Measurements from ENCODE around the gene TAOK3. TPM values are rescaled to one million over a fixed set of nuclear protein-coding genes. Genes with fewer than 3 reads are reported as not detected.

TAOK3 gene
- total RNA-seq, 2 experiments from 2014 or later = 60.5 to 64.9 TPM

GRCh38 chr12:118391424-118391823 is 18.7 kb upstream of the TAOK3 start:
- Mint-ChIP-seq H3K9me3 (ENCODE audit: low read depth) (no peaks in the 10 kb centered on the region), H3K4me3 (no peak overlapping the region), H3K4me1 (no peaks in the 10 kb centered on the region), H3K36me3 (peaks cover 29% of the 10 kb centered on the region), H3K27me3 (no peaks in the 10 kb centered on the region), H3K27ac (no peak overlapping the region)
- no peak for ATAC-seq
- CTCF ChIA-PET = interaction anchor here (1.3 to 1.9 kb wide), 2 partner anchors 13 to 15 kb away, joined by 5 to 7 read pairs; partner anchors contain the start of gene SUDS3
- DNase-seq = no peak

DNA sequence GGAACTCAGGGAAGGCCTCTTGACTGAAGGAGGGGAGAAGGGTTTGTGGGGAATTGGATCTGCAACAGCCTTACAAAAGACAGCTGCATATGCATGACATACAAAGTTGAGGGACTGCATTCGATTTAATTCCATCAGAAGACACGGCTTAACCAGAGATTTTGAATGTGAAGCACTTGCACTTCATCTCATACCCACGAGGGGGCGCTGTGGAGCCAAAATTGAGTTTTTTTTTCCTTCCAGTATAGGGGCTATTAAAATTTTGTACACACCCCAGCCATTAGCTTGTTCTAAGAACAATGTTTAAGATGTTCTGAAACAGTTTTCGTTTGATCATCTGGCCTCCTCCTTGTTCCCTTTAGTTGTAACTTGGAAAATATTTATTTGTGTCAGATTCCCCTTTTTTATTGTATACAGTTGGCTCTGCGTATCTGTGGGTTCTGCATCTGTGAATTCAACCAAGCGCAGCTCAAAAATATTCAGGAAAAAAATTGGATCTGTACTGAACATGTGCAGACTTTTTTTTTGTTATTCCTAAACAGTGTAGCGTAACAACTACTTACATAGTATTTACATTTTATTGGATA is 5.3 kb upstream of the TAOK3 start:
- peaks cover 12% of the 10 kb centered on the region for H3K36me3 Mint-ChIP-seq
- peak overlapping the region; percentile 99 for H3K27ac Mint-ChIP-seq
- H3K9me3 Mint-ChIP-seq (ENCODE audit: low read depth) = no peaks in the 10 kb centered on the region
- CTCF ChIA-PET = interaction anchor here (1.0 to 4.1 kb wide), 21 partner anchors 10 to 1167 kb away, joined by 3 to 97 read pairs (median 7); partner anchors contain the start of gene PEBP1
- no peaks in the 10 kb centered on the region for H3K27me3 Mint-ChIP-seq
- peak; percentile 81 for DNase-seq
- H3K4me1 Mint-ChIP-seq = peaks cover 36% of the 10 kb centered on the region
- peak overlapping the region; percentile 84 for H3K4me3 Mint-ChIP-seq
- ATAC-seq = no peak

GRCh38 chr12:118377021-118377883 is 4.5 kb upstream of the TAOK3 start:
- no peaks in the 10 kb centered on the region for H3K9me3 Mint-ChIP-seq (ENCODE audit: low read depth)
- ATAC-seq (no peak), DNase-seq (peak; percentile 39)
- H3K4me3 Mint-ChIP-seq = peak overlapping the region; percentile 84
- no peaks in the 10 kb centered on the region for H3K27me3 Mint-ChIP-seq
- H3K36me3 Mint-ChIP-seq = peaks cover 11% of the 10 kb centered on the region
- H3K27ac Mint-ChIP-seq = peak overlapping the region; percentile 99
- CTCF ChIA-PET = interaction anchor here (0.6 to 4.1 kb wide), 33 partner anchors 10 to 1184 kb away, joined by 3 to 97 read pairs (median 6); partner anchors contain the start of genes PEBP1, RFC5 and WSB2
- H3K4me1 Mint-ChIP-seq = peaks cover 36% of the 10 kb centered on the region

GRCh38 chr12:118376089-118377020 is 3.6 kb upstream of the TAOK3 start, which contains the start of gene SUDS3:
SUDS3 (plus strand) TSS chr12:118376555; CDS start chr12:118376692, 137 bp downstream.
- peak within 1 kb of the TSS; percentile 84 for H3K4me3 Mint-ChIP-seq
- H3K36me3 Mint-ChIP-seq = peaks cover 5% of the 10 kb centered on the region
- peak within 1 kb of the TSS; percentile 99 for H3K27ac Mint-ChIP-seq
- CTCF ChIA-PET = interaction anchor here (0.6 to 4.1 kb wide), 44 partner anchors 9 to 359 kb away, joined by 3 to 97 read pairs (median 5); partner anchors contain the start of genes PEBP1, RFC5 and WSB2
- ATAC-seq (peak; percentile 35), DNase-seq (peak; percentile 95)
- no peaks in the 10 kb centered on the region for H3K27me3 Mint-ChIP-seq
- peaks cover 36% of the 10 kb centered on the region for H3K4me1 Mint-ChIP-seq
- no peaks in the 10 kb centered on the region for H3K9me3 Mint-ChIP-seq (ENCODE audit: low read depth)

DNA sequence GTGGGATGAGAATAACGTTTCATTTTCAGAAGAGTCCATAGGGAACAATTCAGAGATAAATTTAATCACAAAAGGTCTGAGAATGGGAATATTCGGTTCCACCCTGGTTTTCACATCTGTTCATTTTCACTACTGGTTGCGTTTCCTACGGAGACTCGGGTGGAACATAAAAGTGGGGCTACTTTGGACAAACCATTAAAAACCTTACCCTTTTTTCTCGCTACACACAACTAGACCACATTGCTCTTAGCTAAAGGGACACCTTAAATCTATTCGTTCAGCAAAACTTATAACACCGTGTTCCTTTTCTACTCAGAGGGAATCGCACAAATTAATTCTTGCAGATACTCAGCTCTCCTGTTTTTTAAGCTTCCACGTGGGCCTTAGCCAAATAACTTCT is 2.6 kb upstream of the TAOK3 start:
- DNase-seq = peak; percentile 9
- CTCF ChIA-PET = interaction anchor here (0.7 to 4.1 kb wide), 24 partner anchors 8 to 321 kb away, joined by 3 to 97 read pairs (median 7); partner anchors contain the start of genes PEBP1 and WSB2
- no peak overlapping the region for H3K27ac Mint-ChIP-seq

DNA sequence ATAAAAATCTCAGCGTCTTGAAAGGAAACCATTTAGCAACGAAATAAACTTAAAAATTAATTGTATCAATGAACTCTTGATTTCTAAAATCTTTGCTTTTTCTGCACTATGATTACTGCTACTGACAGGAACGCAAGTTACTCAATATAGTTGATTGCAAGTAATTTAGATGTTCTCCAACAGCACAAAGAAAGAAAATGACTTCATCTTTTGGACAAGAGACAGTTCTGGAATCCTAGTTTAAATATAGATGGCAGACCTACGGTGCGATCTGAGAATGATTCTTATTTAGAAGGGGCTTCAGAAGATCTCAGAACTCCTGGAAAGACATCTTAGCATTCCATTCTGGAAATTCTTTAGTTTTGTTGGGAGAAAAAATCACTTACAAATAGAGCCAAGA is 2.2 kb upstream of the TAOK3 start:
- Mint-ChIP-seq H3K4me3 (peak overlapping the region; percentile 26), H3K27ac (no peak overlapping the region), H3K4me1 (peaks cover 44% of the 10 kb centered on the region), H3K9me3 (ENCODE audit: low read depth) (no peaks in the 10 kb centered on the region), H3K36me3 (peaks cover under 1% of the 10 kb centered on the region), H3K27me3 (peaks cover 3% of the 10 kb centered on the region)
- DNase-seq = no peak
- ATAC-seq = no peak
- CTCF ChIA-PET = interaction anchor here (1.3 to 4.1 kb wide), 11 partner anchors 18 to 313 kb away, joined by 4 to 97 read pairs (median 13); partner anchors contain the start of gene WSB2

More for the DNA sequence above, 2.6 kb upstream of the TAOK3 start:
- no peaks in the 10 kb centered on the region for H3K9me3 Mint-ChIP-seq (ENCODE audit: low read depth)
- peaks cover 43% of the 10 kb centered on the region for H3K4me1 Mint-ChIP-seq
- ATAC-seq = no peak
- H3K27me3 Mint-ChIP-seq = peaks cover 3% of the 10 kb centered on the region
- peaks cover 4% of the 10 kb centered on the region for H3K36me3 Mint-ChIP-seq
- no peak overlapping the region for H3K4me3 Mint-ChIP-seq

DNA sequence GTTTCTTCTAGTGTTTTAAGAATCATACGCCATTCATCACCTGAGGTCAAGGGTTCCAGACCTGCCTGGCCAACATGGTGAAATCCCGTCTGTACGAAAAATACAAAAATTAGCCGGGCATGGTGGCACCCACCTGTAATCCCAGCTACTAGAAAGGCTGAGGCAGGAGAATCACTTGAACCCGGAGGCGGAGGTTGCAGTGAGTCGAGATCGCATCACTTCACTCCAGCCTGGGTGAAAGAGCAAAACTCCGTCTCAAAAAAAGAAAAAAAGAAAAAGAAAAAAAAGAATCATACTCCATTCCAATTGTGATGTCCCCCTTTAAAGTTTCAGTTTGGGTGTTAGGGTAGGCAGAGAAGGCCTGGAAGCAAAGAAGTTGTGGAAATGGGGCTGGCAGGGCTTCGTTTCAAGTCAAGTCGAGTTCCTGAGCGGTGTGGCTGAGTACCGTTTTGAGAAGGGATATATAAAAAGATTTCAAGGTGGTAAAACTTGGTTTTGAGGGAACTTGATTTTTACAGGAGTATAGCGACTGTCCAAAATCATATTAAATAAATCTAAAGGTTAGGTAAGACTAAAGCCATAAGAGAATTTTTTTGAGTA is 1.5 kb upstream of the TAOK3 start:
- CTCF ChIA-PET = interaction anchor here (1.0 to 1.8 kb wide), 6 partner anchors 16 to 254 kb away, joined by 4 to 27 read pairs (median 7); no protein-coding TSS in a partner anchor
- no peak for ATAC-seq
- Mint-ChIP-seq H3K4me3 (peak overlapping the region; percentile 88), H3K36me3 (no peaks in the 10 kb centered on the region), H3K9me3 (ENCODE audit: low read depth) (no peaks in the 10 kb centered on the region), H3K4me1 (peaks cover 44% of the 10 kb centered on the region), H3K27ac (no peak overlapping the region), H3K27me3 (peaks cover 3% of the 10 kb centered on the region)
- peak; percentile 33 for DNase-seq

DNA sequence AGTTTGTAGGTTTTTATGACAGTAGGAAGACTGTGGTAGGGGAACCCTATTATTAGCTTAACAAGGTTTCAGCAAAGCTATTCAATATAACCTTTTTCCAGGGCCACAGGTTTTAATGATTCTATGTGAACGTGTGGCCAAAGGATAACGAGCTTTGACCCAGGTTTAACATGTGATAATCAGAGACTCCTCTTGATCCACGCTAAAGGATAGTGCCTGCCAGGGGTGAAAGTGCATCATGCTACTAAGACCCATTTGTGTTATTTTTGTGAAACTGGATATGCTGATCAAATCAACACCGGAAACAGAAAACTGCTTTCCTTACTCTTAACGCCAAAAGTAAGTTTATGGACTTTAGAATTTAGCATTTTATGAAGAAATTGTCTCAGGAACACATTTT is 909 bp upstream of the TAOK3 start:
- CTCF ChIA-PET = interaction anchor here (1.0 to 1.8 kb wide), 6 partner anchors 15 to 254 kb away, joined by 4 to 27 read pairs (median 7); no protein-coding TSS in a partner anchor
- Mint-ChIP-seq H3K36me3 (no peaks in the 10 kb centered on the region), H3K27me3 (peaks cover 3% of the 10 kb centered on the region), H3K4me3 (peak overlapping the region; percentile 88), H3K9me3 (ENCODE audit: low read depth) (no peaks in the 10 kb centered on the region), H3K27ac (peak overlapping the region; percentile 90), H3K4me1 (peaks cover 44% of the 10 kb centered on the region)
- DNase-seq (no peak), ATAC-seq (no peak)

DNA sequence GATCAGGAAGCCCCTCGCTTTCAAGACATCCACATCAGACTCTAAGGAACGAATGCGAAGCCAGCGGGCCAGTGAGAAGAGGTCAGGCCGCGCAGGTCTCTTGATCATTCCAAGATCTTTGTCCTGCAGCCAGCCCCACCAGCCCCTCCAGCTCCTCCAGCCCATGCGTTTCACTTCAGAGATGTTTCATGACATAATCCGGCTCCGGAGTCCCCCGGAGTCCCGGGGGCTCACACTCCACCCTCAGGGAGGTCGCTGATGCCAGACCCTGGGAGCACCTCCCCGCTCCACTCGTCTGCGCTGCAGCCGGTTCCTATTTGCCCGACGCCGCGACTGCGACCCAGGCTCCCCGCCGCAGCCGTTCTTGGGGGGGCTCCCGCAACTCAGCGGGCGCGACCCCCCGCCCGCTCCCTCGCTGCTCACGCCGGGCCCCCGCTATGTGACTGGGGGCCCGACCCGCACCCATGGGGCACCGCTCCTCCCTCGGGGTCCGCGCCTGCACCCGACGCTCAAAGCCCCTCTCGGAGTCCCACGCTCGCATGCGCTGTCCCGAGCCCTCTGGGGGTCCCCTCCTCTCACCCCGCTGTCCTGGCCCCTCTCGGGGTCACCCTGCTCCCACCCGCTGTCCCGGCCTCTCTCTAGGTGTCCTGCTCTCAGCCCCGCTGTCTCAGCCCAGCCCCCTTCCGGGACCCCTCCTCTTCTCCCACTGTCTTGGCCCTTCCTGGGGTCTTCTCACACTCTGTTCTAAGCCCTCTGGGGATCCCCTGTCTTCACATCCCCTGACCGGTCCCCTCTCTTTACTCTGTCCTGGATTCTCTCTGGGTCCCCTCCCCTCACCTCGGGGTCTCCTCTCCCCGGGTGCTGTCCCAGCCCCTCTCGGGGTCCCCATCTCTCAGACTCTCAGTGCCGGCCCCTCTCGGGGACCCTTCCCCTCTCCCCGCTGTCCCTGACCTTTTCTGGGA is 1.1 kb downstream of the TAOK3 start:
- CTCF ChIA-PET = interaction anchor here (2.3 kb wide), 1 partner anchor 12 kb away, joined by 7 read pairs; no protein-coding TSS in a partner anchor
- Mint-ChIP-seq H3K9me3 (ENCODE audit: low read depth) (no peaks in the 10 kb centered on the region), H3K36me3 (no peaks in the 10 kb centered on the region), H3K4me1 (peaks cover 34% of the 10 kb centered on the region), H3K4me3 (peak overlapping the region; percentile 88), H3K27ac (peak overlapping the region; percentile 90), H3K27me3 (peaks cover 3% of the 10 kb centered on the region)
- no peak for DNase-seq
- no peak for ATAC-seq

- ATAC-seq (no peak), DNase-seq (no peak)
- Mint-ChIP-seq H3K4me3 (peak overlapping the region; percentile 88), H3K27me3 (peaks cover 3% of the 10 kb centered on the region), H3K27ac (no peak overlapping the region), H3K9me3 (ENCODE audit: low read depth) (no peaks in the 10 kb centered on the region), H3K36me3 (no peaks in the 10 kb centered on the region), H3K4me1 (peaks cover 28% of the 10 kb centered on the region)
- CTCF ChIA-PET = interaction anchor here (2.3 kb wide), 1 partner anchor 11 kb away, joined by 7 read pairs; no protein-coding TSS in a partner anchor
Measured at GRCh38 chr12:118370601-118371000, 2.1 kb downstream of the TAOK3 start.

DNA sequence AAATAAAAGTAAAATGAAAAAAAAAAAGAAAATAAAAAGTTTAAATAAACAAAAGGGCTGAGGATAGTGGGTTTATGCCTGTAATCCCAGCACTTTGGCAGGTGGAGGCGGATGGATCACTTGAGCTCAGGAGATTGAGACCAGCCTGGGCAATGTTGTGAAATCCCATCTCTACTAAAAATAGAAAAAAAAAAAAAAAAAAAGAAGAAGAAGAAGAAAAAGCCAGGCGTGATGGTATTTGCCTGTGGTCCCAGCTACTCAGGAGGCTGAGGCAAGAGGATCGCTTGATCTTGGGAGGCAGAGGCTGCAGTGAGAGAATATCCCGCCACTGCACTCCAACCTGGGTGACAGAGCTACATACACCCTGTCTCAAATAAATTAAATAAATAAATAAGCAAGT is 3.9 kb downstream of the TAOK3 start:
- no peak overlapping the region for H3K4me3 Mint-ChIP-seq
- ATAC-seq (no peak), DNase-seq (no peak)
- CTCF ChIA-PET = interaction anchor here (0.7 to 4.7 kb wide), 4 partner anchors 8 to 63 kb away, joined by 3 to 28 read pairs (median 4); partner anchors contain the start of gene SUDS3
- peaks cover 13% of the 10 kb centered on the region for H3K4me1 Mint-ChIP-seq
- no peaks in the 10 kb centered on the region for H3K36me3 Mint-ChIP-seq
- H3K27ac Mint-ChIP-seq = no peak overlapping the region
- H3K9me3 Mint-ChIP-seq (ENCODE audit: low read depth) = no peaks in the 10 kb centered on the region
- H3K27me3 Mint-ChIP-seq = peaks cover 3% of the 10 kb centered on the region
